ENCODE data around the gene NT5C2.

GRCh38 chr10:103106539-103106938, 86.5 kb downstream of the NT5C2 start:
- TF ChIP-seq RARB (CRISPR knock-in tag; IDR thresholded peaks at IDR 0.05) (no peak), CSDC2 (CRISPR knock-in tag; IDR thresholded peaks at IDR 0.05) (no peak), ZFP30 (CRISPR knock-in tag; IDR thresholded peaks at IDR 0.05) (no peak), ZFP3 (CRISPR knock-in tag; IDR thresholded peaks at IDR 0.05) (no peak), PATZ1 (CRISPR knock-in tag; IDR thresholded peaks at IDR 0.05; ENCODE audit: borderline replicate concordance) (no peak)
